HL-60/S4 treated with retinoic acid at 250 ng/mL for 4 days and 3 days (cell line): ENCODE results near the gene PPP2R3B.

ENCODE experiments used
- in situ Hi-C: fragments of 300-500 bp; cut with MboI; formaldehyde crosslinking; loops from 2 replicates; pipeline ENCODE4 v1.7.0; 2022; ENCODE audit warnings: low sequenced_read_pairs

PPP2R3B gene

DNA sequence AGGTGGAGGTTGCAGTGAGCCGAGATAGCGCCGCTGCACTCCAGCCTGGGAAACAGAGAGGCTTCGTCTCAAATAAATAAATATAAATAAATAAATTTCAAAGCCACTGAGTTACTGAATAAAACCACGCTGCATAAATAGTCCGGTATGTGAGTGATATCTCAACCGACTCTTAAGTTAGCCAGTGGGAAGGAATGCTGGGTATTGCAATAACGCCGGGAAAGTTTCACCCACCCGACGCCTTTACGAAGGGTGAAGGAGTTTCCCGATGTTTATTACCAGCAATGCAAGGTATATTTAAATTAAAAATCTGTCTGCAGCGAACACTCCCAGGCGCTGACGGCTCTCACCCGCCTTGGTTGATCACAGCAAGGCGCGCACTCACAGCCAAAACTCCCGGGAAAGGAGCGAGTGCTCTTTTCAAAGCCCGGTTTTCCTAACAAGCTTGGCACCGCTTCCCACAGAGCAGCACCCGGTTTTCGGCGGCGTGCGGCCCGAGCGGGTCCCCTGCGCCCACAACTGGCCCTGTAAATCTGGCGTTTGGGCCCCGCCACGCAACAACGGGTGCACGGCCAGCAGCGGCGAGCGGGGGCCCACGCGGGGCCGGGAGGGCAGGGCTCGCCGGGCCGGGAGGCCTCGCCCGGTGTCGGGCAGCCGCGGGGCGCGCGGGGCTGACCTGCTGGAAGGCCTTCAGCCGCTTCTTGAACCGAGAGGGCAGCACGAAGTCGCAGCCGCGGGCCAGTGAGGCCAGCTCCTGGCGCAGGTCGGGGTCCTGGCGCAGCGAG is 13.7 kb downstream of the PPP2R3B start:
- in situ Hi-C loops: no loop called here

DNA sequence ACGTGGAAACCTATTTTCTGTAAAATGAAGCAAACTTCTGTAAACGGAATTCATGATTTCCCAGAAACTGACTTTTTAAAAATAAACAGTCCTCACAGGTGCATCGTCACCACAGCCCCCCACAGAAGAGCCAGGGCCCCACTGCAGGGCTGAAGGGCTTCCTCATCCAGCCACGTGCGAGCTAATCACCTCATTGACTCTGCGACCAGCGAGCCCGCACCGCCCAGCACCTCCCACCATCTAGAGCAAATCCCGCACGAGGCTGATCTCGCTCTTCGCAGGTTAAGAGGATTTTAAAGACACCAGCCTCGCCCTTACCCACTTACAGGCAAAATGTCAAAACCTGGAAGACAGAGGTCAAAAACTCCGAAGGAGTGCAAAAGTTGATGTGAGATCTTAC is 14.8 kb downstream of the PPP2R3B start:
- in situ Hi-C loops: no loop called here

- in situ Hi-C loops: no loop called here
Measured at GRCh38 chrX:370963-371745, 15.6 kb downstream of the PPP2R3B start.

DNA sequence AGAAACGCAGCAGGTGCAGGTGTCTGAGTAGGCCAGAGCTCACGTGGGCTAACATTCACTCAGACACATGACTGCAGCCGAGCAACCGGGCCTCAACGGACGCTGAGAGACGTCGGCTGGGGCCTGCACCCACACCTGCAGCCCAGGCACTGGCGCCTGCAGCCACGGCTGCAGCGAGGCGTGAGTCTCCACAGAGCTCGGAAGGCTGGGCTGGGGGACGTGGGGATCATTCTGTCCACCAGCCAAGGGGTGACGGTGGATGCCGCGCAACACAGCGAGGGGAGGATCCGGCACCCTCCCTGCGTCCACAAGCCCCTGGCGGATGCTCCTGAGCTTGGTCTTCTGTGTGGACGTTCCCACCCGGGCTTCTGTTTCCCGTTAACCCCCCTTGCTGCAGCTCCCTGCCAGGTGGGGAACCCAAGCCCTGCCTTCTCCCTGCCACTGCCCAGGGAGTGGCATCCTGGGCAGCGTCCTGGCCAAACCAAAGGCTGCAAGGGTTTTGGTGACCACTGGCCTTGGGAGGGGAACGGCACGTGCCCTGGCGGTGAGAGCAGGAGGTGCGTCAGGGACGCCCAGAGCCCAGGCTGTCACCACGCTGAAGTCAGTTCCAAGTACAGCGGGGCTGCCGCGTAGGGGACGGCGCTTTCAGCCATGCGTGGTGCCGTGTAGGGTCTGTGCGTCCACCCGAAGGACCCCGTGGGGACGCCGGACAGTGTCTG is 16.3 kb downstream of the PPP2R3B start:
- in situ Hi-C loops: no loop called here

- in situ Hi-C loops: no loop called here
Measured at GRCh38 chrX:369563-370101, 17.1 kb downstream of the PPP2R3B start.

DNA sequence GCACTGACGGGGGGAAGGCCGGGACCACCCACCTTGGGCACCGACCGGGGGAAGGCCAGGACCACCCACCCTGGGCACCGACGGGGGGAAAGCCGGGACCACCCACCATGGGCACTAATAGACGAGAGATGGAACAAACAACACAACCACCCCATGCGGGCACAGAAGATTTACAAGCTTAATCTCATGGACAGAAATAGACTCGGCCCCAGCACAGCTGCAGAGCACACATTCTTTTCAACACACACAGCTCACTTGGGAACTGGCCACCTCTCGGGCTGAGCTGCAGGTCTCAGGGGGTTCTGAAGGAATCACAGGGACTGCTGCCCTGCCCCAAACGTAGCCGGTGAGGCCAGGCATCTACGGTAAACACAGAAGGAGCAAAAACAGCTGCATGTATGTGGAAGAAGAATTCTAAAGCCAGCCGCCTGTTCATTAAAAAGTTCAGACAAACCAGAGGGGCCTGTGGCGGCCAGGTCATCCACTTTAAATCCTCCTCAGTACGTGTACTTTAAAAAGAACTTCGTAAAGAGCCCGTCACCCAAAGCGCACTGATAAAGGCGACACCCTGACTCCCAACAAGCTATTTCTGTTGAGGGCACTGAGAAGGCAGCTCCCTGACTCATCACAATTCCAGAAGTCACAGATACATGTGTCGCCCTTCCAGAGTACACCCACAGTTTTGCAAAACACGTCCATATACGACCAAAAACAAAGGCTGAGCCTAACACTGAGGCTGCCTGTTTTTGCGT is 17.7 kb downstream of the PPP2R3B start:
- in situ Hi-C loops: no loop called here

- in situ Hi-C loops: no loop called here
Measured at GRCh38 chrX:367866-368265, 18.8 kb downstream of the PPP2R3B start.

DNA sequence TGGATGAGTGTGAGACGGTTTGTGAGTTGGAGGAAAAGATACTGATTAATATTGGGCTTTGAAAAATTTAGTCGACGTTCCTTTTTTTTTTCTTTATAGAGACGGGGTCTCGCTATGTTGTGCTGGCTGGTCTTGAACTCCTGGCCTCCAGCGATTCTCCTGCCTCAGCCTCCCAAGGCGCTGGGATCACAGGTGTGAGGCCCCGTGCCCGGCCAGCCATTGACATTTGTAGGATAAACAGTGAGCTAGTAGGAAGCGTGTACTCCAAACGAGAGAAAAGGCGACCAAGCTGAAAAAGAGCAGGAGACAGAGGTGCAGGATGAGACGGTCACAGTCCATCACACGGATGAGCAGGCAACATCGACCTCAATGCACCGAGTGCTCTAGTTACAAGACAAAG is 19.4 kb downstream of the PPP2R3B start:
- in situ Hi-C loops: no loop called here

DNA sequence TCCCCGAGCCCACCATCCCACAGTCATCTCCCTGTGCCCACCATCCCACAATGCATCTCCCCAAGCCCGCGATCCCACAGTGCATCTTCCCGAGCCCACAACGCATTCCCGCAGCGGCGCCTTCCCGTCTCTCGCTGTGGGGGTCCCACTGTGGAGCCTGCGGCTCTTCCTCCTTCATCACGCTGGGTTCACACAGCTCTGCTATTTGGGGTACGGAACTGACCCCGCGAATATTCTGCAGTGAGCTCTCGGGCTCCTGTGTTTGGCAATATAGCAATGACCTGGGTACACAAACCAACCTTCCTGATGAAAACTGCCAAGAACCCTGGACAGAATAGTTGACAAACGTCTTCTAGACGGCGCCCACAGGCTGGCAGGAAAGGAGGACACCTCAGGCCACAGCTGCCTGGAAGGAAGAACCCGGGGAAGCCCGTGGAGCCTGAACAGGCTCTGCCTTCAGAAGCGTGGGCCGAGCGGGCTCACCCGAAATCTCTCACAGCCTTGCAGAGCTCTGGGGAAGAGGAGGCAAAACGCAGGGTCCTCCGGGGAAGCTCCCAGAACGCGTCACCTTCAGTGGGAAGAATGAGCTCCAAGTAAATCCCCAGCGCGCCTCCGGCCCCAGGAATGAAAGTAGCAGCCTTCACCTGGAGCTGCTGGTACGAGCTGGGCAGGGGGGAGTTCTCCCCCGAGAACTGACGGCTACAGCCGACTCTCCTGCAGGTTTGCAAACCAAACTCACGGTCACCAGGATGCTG is 22.9 kb downstream of the PPP2R3B start:
- in situ Hi-C loops: no loop called here

DNA sequence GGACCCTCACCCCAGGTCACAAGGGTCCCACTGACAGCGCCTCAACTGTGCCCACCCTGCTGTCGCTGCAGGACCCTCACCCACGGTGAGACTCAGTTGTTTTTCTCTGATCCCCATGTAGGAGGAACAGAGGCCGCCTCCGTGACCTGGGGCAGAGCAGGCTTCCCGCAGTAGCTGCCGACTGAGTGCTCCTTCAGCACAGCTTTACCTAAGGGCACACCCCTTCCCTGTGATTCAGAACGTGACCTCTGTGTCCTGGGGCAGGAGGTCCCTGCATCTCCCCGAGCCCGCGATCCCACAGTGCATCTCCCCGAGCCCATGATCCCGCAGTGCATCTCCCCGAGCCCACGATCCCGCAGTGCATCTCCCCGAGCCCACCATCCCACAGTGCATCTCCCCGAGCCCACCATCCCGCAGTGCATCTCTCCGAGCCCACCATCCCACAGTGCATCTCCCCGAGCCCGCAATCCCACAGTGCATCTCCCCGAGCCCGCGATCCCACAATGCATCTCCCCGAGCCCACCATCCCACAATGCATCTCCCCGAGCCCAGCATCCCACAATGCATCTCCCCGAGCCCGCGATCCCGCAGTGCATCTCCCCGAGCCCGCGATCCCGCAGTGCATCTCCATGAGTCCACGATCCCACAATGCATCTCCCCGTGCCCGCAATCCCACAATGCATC is 23.6 kb downstream of the PPP2R3B start:
- in situ Hi-C loops: no loop called here

DNA sequence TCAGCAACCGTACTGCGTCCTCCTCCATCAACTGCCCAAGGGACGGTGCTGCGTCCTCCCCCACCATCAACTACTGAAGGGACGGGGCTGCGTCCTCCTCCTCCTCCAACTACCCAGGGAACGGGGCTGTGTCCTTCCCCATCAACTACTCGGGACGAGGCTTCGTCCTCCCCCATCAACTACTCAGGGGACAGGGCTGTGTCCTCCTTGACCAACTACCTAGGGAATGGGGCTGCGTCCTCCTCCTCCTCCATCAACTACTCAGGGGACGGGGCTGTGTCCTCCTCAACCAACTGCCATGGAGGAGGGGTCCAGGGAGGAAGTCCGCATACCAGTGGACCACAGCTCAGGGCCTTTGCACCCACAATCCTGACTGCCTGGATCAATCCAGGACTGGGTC is 24.4 kb downstream of the PPP2R3B start:
- in situ Hi-C loops: no loop called here

DNA sequence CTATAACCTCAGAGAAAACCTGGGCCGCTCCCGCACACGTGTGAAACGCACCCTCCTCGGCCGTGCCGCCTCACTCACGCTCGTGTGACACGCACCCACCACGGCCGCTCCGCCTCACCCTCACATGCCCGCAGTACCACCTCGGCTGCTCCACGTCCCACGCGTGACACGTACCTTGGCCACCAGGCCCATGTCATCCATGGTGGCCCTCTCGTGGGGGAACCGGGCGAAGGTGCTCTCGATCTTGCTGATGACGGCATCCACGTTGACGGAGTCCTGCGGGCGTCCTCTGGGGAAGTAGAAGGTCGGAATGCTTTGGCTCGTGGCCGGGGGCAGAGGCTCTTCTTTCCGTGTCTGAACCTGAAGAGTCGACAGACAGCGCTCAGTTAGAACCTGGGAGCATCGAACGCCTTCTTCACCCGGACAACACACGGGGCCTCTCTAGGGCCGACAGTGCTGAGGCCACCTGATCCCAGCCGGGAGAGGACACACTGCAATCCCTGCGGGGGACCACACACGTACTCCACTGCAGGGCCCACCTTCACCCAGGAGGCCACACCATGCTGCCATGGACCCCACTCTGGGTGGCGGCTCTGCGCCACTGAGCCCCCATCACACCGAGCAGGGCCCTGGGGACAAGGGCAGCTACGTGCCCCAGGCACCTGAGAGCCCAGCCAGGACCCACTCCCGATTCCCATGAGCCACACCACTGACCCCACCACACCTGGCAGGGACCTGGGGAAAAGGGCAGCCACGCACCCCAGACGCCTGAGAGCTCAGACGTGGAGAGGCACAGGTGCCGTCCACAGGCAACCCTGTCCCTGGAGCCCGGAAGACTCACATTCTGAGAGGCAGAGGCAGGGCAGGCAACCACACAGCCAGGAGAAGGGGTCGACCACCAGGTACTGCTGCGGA is 25.2 kb downstream of the PPP2R3B start:
- in situ Hi-C loops: no loop called here

DNA sequence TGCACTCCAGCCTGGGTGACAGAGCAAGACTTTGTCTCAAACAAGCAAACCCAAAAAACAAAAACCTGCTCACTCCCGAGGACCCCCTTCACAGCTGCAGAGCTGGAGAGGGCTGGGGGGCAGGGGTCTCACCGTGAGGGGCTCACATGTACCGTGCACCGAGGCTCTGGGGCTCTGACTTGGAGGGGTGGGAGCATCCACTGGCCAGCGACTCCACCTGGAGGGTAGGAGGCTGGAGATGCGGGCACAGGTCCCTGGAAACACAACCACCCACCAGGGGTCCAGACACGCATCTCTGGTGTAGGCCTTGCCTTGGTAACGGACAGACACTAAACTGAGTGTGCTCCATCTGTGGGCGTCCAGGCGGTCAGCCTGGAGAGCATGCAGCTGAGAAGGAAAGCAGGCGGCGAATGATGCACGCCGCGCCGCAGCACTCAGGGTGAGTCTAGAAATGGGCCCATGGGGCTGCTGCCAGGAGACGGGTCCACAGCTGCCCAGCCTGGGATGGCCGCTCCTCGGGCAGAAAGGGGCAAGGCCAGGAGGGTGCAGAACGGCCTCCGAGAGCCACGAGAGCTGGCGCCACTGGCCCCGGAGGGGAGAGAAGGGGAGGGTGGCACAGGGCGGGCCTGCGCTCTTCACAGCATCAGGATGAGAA is 26.1 kb downstream of the PPP2R3B start:
- in situ Hi-C loops: no loop called here

DNA sequence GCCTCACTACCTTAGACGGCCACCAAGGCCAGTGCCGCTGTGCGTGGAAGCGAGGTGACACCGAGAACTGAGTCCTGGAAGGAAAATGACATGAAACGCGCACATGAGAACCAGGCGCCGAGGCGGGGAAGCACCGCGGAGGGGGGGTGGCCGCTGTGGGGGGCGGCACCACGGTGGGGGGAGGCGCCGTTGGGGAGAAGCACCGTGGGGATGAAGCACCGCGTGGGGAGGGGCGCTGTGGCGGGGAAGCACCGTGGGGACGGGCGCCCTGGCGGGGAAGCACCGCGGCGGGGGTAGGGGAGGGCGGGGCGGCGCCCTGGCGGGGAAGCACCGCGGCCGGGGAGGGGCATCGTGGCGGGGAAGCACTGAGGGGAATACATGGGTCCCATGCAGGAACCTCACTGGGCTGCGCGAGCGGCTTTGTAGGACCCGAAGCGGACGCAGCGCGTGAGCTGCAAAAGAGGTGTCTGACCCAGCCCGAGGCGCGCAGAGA is 28.0 kb downstream of the PPP2R3B start:
- in situ Hi-C loops: no loop called here

DNA sequence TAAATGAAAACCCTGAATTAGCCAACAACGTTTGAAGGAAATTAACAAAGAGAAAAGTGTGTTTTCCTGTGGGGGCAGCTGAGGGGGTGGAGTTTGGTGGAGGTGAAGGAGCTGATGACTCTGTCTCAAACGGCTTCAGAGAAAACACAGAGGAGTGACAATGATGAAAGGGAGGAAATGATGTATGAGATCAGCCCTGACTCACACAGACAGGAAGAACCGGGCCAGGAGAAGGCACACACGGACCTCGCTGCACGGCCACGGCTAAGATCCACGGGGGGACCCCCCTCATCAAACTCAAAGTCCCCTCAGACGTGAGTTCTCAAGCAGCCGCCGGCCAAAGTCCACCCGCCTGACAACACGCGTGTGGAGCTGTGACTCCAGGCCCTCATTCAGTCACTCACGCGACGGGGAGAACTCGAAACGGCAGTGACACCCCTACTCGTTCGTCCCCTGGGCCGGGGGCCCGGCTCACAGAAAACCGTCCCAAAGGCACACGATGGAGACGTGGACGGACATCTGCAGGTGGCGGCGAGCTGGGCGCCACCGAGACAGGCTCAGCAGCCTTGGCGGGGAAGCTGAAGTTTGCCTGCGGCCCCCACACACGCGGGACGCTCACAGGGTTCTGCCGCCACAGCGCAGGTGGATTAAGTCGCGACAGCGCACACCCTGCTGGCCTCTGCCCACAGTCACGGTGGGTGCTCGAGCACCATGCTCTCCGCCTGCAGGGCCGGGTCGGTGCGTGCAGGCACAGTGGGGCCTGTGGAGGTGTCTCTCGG is 28.8 kb downstream of the PPP2R3B start:
- in situ Hi-C loops: no loop called here

GRCh38 chrX:357035-357692 is 29.5 kb downstream of the PPP2R3B start:
- in situ Hi-C loops: no loop called here
